ENCODE data around the gene TENM3. TPM values are rescaled to one million over a fixed set of nuclear protein-coding genes. Genes with fewer than 3 reads are reported as not detected.

TENM3 gene
- total RNA-seq, 4 donors from 2014 or later: 3.4 to 9.8 (median 6.9) TPM

GRCh38 chr4:182215148-182215547 lies 28.1 kb upstream of the TENM3 start:
- intact Hi-C loops (cut with DNase I; ENCODE audit: low total_unique reads): no loop called here
- 77 to 79% methylated on average over 3 of the region's 3 CpGs for WGBS, 2 donors (ENCODE audit: low coverage in 1 of 2)

GRCh38 chr4:182216005-182216404 lies 27.2 kb upstream of the TENM3 start:
- H3K27ac ChIP-seq: no peak overlapping the region
- no peaks in the 10 kb centered on the region for H3K27me3 ChIP-seq
- in situ Hi-C loops (cut with MboI; ENCODE audit: low pct_ligation_motif_present in 1 of 4, low pct_unique_long_range_greater_than_20kb in 1 of 4, low sequenced_read_pairs in 3 of 4) (no loop called here), intact Hi-C loops (cut with DNase I; ENCODE audit: low total_unique reads) (no loop called here)
- WGBS, 2 donors (ENCODE audit: low coverage in 1 of 2): 60 to 88% methylated on average over 1 to 5 of the region's 5 CpGs
- no peaks in the 10 kb centered on the region for H3K36me3 ChIP-seq
- TF ChIP-seq POLR2AphosphoS5 (IDR thresholded peaks at IDR 0.05): no peak
- no peak for TF ChIP-seq POLR2A (IDR thresholded peaks at IDR 0.05)
- no peak for TF ChIP-seq CTCF (IDR thresholded peaks at IDR 0.05)
- TF ChIP-seq EP300 (IDR thresholded peaks at IDR 0.05; ENCODE audit: low read depth): no peak
- no peaks in the 10 kb centered on the region for H3K9me3 ChIP-seq
- H3K4me3 ChIP-seq: no peak overlapping the region
- no peak for DNase-seq
- no peaks in the 10 kb centered on the region for H3K4me1 ChIP-seq

More at GRCh38 chr4:182215148-182215547, 28.1 kb upstream of the TENM3 start:
- Histone ChIP-seq H3K27me3 (no peaks in the 10 kb centered on the region), H3K4me1 (no peaks in the 10 kb centered on the region), H3K4me3 (no peak overlapping the region), H3K27ac (no peak overlapping the region), H3K9me3 (no peaks in the 10 kb centered on the region), H3K36me3 (no peaks in the 10 kb centered on the region)
- no peak for DNase-seq
- in situ Hi-C loops (cut with MboI; ENCODE audit: low pct_ligation_motif_present in 1 of 4, low pct_unique_long_range_greater_than_20kb in 1 of 4, low sequenced_read_pairs in 3 of 4): no loop called here
- TF ChIP-seq POLR2A (IDR thresholded peaks at IDR 0.05) (no peak), EP300 (IDR thresholded peaks at IDR 0.05; ENCODE audit: low read depth) (no peak), CTCF (IDR thresholded peaks at IDR 0.05) (no peak), POLR2AphosphoS5 (IDR thresholded peaks at IDR 0.05) (no peak)

- no peak for DNase-seq
- in situ Hi-C loops (cut with MboI; ENCODE audit: low pct_ligation_motif_present in 1 of 4, low pct_unique_long_range_greater_than_20kb in 1 of 4, low sequenced_read_pairs in 3 of 4) (no loop called here), intact Hi-C loops (cut with DNase I; ENCODE audit: low total_unique reads) (no loop called here)
- Histone ChIP-seq H3K27ac (no peak overlapping the region), H3K4me3 (no peak overlapping the region), H3K27me3 (no peaks in the 10 kb centered on the region), H3K36me3 (no peaks in the 10 kb centered on the region), H3K4me1 (no peaks in the 10 kb centered on the region), H3K9me3 (no peaks in the 10 kb centered on the region)
- TF ChIP-seq POLR2AphosphoS5 (IDR thresholded peaks at IDR 0.05): no peak
- no peak for TF ChIP-seq CTCF (IDR thresholded peaks at IDR 0.05)
- TF ChIP-seq EP300 (IDR thresholded peaks at IDR 0.05; ENCODE audit: low read depth): no peak
- no peak for TF ChIP-seq POLR2A (IDR thresholded peaks at IDR 0.05)
- WGBS, 2 donors (ENCODE audit: low coverage in 1 of 2): 93 to 95% methylated on average over 6 of the region's 6 CpGs
Observed at GRCh38 chr4:182219411-182220056, 23.7 kb upstream of the TENM3 start.

GRCh38 chr4:182221987-182222386 lies 21.2 kb upstream of the TENM3 start:
- Histone ChIP-seq H3K27ac (no peak overlapping the region), H3K27me3 (no peaks in the 10 kb centered on the region), H3K36me3 (no peaks in the 10 kb centered on the region), H3K4me3 (no peak overlapping the region), H3K4me1 (no peaks in the 10 kb centered on the region), H3K9me3 (no peaks in the 10 kb centered on the region)
- in situ Hi-C loops (cut with MboI; ENCODE audit: low pct_ligation_motif_present in 1 of 4, low pct_unique_long_range_greater_than_20kb in 1 of 4, low sequenced_read_pairs in 3 of 4) (no loop called here), intact Hi-C loops (cut with DNase I; ENCODE audit: low total_unique reads) (no loop called here)
- DNase-seq: no peak
- no peak for TF ChIP-seq POLR2A (IDR thresholded peaks at IDR 0.05)
- TF ChIP-seq CTCF (IDR thresholded peaks at IDR 0.05): no peak
- TF ChIP-seq POLR2AphosphoS5 (IDR thresholded peaks at IDR 0.05): no peak
- no peak for TF ChIP-seq EP300 (IDR thresholded peaks at IDR 0.05; ENCODE audit: low read depth)
- WGBS, 2 donors (ENCODE audit: low coverage in 1 of 2): 80 to 86% methylated on average over 5 of the region's 5 CpGs
